Fibroblast of mammary gland (primary cell): Measurements from ENCODE around the gene HIP1.
"Not testable (repeated sequence)": the region's sequence is repeated elsewhere in the genome, so short reads cannot be mapped to it uniquely, and the experiment has no call there.

Experiments
- DNase-seq: peaks from one replicate; pipeline ENCODE4 v3.0.0-alpha.2; 2010; ENCODE audit warnings: low read depth
- H3K4me3 ChIP-seq: 2 replicates; pipeline ENCODE4 v1.5.1; 2011; ENCODE audit warnings: low read depth, mild to moderate bottlenecking, low read length, moderate library complexity; ENCODE audit not compliant: control insufficient read depth
- TF ChIP-seq, protein P1 (sequence below): conservative IDR thresholded peaks from 2 replicates; pipeline ENCODE4 v1.5.1; 2011; ENCODE audit warnings: low read depth, low read length, inconsistent platforms; ENCODE audit not compliant: control insufficient read depth, insufficient read depth

HIP1 gene

GRCh38 chr7:75608451-75609122, 130.2 kb downstream of the HIP1 start:
- no peak overlapping the region for H3K4me3 ChIP-seq
- TF ChIP-seq, protein P1, sequence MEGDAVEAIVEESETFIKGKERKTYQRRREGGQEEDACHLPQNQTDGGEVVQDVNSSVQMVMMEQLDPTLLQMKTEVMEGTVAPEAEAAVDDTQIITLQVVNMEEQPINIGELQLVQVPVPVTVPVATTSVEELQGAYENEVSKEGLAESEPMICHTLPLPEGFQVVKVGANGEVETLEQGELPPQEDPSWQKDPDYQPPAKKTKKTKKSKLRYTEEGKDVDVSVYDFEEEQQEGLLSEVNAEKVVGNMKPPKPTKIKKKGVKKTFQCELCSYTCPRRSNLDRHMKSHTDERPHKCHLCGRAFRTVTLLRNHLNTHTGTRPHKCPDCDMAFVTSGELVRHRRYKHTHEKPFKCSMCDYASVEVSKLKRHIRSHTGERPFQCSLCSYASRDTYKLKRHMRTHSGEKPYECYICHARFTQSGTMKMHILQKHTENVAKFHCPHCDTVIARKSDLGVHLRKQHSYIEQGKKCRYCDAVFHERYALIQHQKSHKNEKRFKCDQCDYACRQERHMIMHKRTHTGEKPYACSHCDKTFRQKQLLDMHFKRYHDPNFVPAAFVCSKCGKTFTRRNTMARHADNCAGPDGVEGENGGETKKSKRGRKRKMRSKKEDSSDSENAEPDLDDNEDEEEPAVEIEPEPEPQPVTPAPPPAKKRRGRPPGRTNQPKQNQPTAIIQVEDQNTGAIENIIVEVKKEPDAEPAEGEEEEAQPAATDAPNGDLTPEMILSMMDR: no peak
- DNase-seq: peak; percentile 14

DNA sequence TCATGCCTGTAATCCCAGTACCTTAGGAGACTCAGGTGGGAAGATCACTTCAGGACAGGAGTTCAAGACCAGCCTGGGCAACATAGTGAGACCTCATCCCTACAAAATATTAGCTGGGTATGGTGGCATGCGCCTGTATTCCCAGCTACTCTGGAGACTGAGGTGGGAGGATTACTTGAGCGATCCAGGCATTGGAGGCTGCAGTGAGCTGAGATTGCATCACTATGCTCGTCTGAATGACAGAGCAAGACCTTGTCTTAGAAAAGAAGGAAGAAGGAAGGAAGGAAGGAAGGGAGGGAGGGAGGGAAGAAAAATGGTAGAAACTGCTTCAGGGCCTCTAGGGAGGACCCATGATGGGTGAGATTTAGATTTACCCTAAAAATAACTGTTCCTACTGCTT, 134.3 kb downstream of the HIP1 start:
- H3K4me3 ChIP-seq: no peak overlapping the region
- no peak for DNase-seq
- TF ChIP-seq, protein P1: no peak

DNA sequence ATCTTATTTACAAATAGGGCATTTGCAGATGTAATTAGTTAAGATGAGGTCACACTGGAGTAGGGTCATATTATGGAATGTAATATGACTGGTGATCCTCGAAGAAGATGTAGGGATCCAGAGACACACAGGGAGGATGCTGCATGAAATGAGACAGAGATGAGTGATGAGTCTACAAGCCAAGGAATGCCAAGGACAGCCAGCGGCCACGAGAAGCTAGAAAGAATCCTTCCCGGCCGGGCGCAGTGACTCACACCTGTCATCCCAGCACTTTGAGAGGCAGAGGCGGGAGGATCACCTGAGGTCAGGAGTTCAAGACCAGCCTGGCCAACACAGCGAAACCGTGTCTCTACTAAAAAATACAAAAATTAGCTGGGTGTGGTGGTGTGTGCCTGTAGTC, 135.9 kb downstream of the HIP1 start:
- not testable (repeated sequence) for H3K4me3 ChIP-seq
- DNase-seq: peak; percentile 60

- no peak overlapping the region for H3K4me3 ChIP-seq
- no peak for DNase-seq
- TF ChIP-seq, protein P1: no peak
Measured at GRCh38 chr7:75601539-75601938, 137.2 kb downstream of the HIP1 start.

GRCh38 chr7:75600748-75601147, 138.0 kb downstream of the HIP1 start:
- H3K4me3 ChIP-seq, DNase-seq: not testable (repeated sequence)

DNA sequence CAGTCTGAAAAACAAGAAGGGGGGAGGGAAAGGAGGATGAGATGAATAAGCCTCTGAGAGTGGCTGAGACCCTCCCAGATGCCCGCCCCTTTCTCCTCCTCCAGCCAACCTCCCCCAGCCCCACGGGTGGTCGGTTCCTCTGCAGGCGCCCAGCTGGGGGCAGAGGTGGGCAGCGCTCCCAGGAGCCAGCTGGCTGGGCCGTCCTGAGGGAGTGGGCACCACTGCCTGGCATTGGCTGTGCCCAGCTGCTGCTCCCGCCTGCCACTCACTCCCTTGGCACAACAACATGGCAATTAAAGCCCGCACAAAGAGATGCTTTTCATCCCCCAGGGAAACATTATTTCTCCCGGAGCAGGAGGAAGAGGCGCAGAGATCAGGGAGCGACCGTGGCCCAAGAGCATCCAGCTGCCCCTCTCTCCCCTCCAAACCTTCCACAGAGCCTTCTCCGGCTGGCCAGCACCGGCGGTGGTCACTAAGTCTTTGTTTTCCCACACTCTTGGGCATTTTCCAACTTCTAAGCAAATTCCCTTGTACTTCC, 139.4 kb downstream of the HIP1 start:
- no peak overlapping the region for H3K4me3 ChIP-seq
- TF ChIP-seq, protein P1: no peak

GRCh38 chr7:75596727-75597614, 141.8 kb downstream of the HIP1 start:
- DNase-seq: peak; percentile 15
- TF ChIP-seq, protein P1: no peak
- H3K4me3 ChIP-seq: no peak overlapping the region

More for the DNA sequence above, 139.4 kb downstream of the HIP1 start:
- DNase-seq: no peak
